HEK293 (cell line): ENCODE results near the gene EFHC1.

Source experiments
- CTCF ChIA-PET: fragments of 350-600 bp; formaldehyde crosslinking; extraction: SDS; loops from one replicate; lab custom pipeline; 2021; ENCODE audit warnings: antibody characterized with exemption; lab: Yijun Ruan, JAX
- POLR2A ChIA-PET: fragments of 300-600 bp; formaldehyde crosslinking; extraction: SDS; loops from one replicate; lab custom pipeline; 2020; ENCODE audit warnings: antibody characterized with exemption, inconsistent platforms; lab: Yijun Ruan, JAX
- H3K27ac ChIP-seq: fragments of 200-500 bp; sonication (Bioruptor generic); 2 replicates; pipeline ENCODE4 v1.5.1; 2014; ENCODE audit warnings: low read depth, low read length, control low read depth, inconsistent platforms; ENCODE audit errors: extremely low read depth
- H3K36me3 ChIP-seq, 2 experiments: fragments of 200-500 bp in 1 of 2; sonication (Bioruptor generic) in 1 of 2; 1 replicate in 1 of 2; 2 replicates in 1 of 2; pipeline ENCODE4 v1.5.1; 2014 to 2017; ENCODE audit warnings: inconsistent platforms in 2 of 2, low read length in 2 of 2; ENCODE audit not compliant: control insufficient read depth in 2 of 2, insufficient read depth in 1 of 2
- H3K4me1 ChIP-seq: fragments of 200-500 bp; sonication (Bioruptor generic); 2 replicates; pipeline ENCODE4 v1.5.1; 2014; ENCODE audit warnings: mild to moderate bottlenecking, low read length, inconsistent platforms; ENCODE audit not compliant: control insufficient read depth, insufficient read depth
- H3K4me3 ChIP-seq: 2 replicates; pipeline ENCODE4 v1.5.1; 2011; ENCODE audit warnings: low read depth, mild to moderate bottlenecking, control low read depth, low read length, moderate library complexity
- H3K9me3 ChIP-seq: fragments of 200-500 bp; sonication (Bioruptor generic); 2 replicates; pipeline ENCODE4 v1.5.1; 2014; ENCODE audit warnings: low read depth, low read length, inconsistent platforms; ENCODE audit not compliant: control insufficient read depth, insufficient read depth
- KLF10 ChIP-seq: fragments of 450-650 bp; IDR thresholded peaks from 2 replicates; pipeline ENCODE4 v1.5.1; 2018; ENCODE audit warnings: missing biosample characterization, mild to moderate bottlenecking, missing genetic modification characterization
- KLF8 ChIP-seq: fragments of 450-650 bp; formaldehyde crosslinking; IDR thresholded peaks from 2 replicates; pipeline ENCODE4 v1.5.1; 2016; ENCODE audit warnings: missing biosample characterization, missing genetic modification characterization
- OVOL3 ChIP-seq: fragments of 450-650 bp; formaldehyde crosslinking; IDR thresholded peaks from 2 replicates; pipeline ENCODE4 v1.5.1; 2016; ENCODE audit warnings: missing biosample characterization, missing genetic modification characterization
- PRDM1 ChIP-seq: fragments of 450-650 bp; formaldehyde crosslinking; IDR thresholded peaks from 2 replicates; pipeline ENCODE4; 2016; ENCODE audit warnings: missing biosample characterization, missing genetic modification characterization
- REPIN1 ChIP-seq: fragments of 450-650 bp; formaldehyde crosslinking; IDR thresholded peaks from 2 replicates; pipeline ENCODE4 v1.5.1; 2017; ENCODE audit warnings: missing biosample characterization, missing genetic modification characterization, low read depth
- SCRT2 ChIP-seq: fragments of 450-650 bp; formaldehyde crosslinking; IDR thresholded peaks from 2 replicates; pipeline ENCODE4 v1.5.1; 2016; ENCODE audit warnings: missing biosample characterization, missing genetic modification characterization
- ZBTB44 ChIP-seq: fragments of 450-650 bp; IDR thresholded peaks from 2 replicates; pipeline ENCODE4 v1.5.1; 2018; ENCODE audit warnings: missing biosample characterization, mild to moderate bottlenecking, missing genetic modification characterization
- ZBTB8A ChIP-seq: fragments of 450-650 bp; formaldehyde crosslinking; IDR thresholded peaks from 2 replicates; pipeline ENCODE4 v1.5.1; 2016; ENCODE audit warnings: missing biosample characterization, missing genetic modification characterization
- ZNF112 ChIP-seq: fragments of 450-650 bp; formaldehyde crosslinking; IDR thresholded peaks from 2 replicates; pipeline ENCODE4 v1.5.0; 2017; ENCODE audit warnings: missing biosample characterization, missing genetic modification characterization
- ZNF121 ChIP-seq: fragments of 450-650 bp; formaldehyde crosslinking; IDR thresholded peaks from 2 replicates; pipeline ENCODE4 v1.5.1; 2016; ENCODE audit warnings: missing biosample characterization, missing genetic modification characterization
- ZNF175 ChIP-seq: fragments of 450-650 bp; formaldehyde crosslinking; IDR thresholded peaks from 2 replicates; pipeline ENCODE4 v1.5.1; 2016; ENCODE audit warnings: missing biosample characterization, missing genetic modification characterization
- ZNF335 ChIP-seq: fragments of 450-650 bp; formaldehyde crosslinking; conservative IDR thresholded peaks from 2 replicates; pipeline ENCODE4 v1.5.1; 2016; ENCODE audit warnings: missing biosample characterization, missing genetic modification characterization
- ZNF350 ChIP-seq: fragments of 450-650 bp; formaldehyde crosslinking; IDR thresholded peaks from 2 replicates; pipeline ENCODE4 v1.5.0; 2017; ENCODE audit warnings: missing biosample characterization, mild to moderate bottlenecking, missing genetic modification characterization
- ZNF416 ChIP-seq: fragments of 450-650 bp; formaldehyde crosslinking; IDR thresholded peaks from 2 replicates; pipeline ENCODE4 v1.5.1; 2016; ENCODE audit warnings: missing biosample characterization, missing genetic modification characterization
- ZNF518A ChIP-seq: fragments of 450-650 bp; formaldehyde crosslinking; conservative IDR thresholded peaks from 2 replicates; pipeline ENCODE4 v1.5.1; 2016; ENCODE audit warnings: low read depth, missing biosample characterization, missing genetic modification characterization
- ZNF654 ChIP-seq: fragments of 450-650 bp; formaldehyde crosslinking; IDR thresholded peaks from 2 replicates; pipeline ENCODE4 v1.5.1; 2016; ENCODE audit warnings: low read depth, missing biosample characterization, missing genetic modification characterization
- ZNF670 ChIP-seq: fragments of 450-650 bp; formaldehyde crosslinking; IDR thresholded peaks from 2 replicates; pipeline ENCODE4 v1.5.1; 2016; ENCODE audit warnings: missing biosample characterization, missing genetic modification characterization, low read depth
- ZSCAN30 ChIP-seq: fragments of 450-650 bp; IDR thresholded peaks from 2 replicates; pipeline ENCODE4 v1.5.1; 2018; ENCODE audit warnings: missing biosample characterization, mild to moderate bottlenecking, missing genetic modification characterization, moderate library complexity
- TF ChIP-seq, protein P1 (sequence below): fragments of 450-650 bp; formaldehyde crosslinking; IDR thresholded peaks from 2 replicates; pipeline ENCODE4 v1.5.1; 2016; ENCODE audit warnings: missing biosample characterization, missing genetic modification characterization
- TF ChIP-seq, protein P2 (sequence below): fragments of 450-650 bp; formaldehyde crosslinking; IDR thresholded peaks from 2 replicates; pipeline ENCODE4 v1.5.1; 2016; ENCODE audit warnings: missing biosample characterization, missing genetic modification characterization
- TF ChIP-seq, protein P3 (sequence below): fragments of 450-650 bp; formaldehyde crosslinking; IDR thresholded peaks from 2 replicates; pipeline ENCODE4 v1.5.1; 2016; ENCODE audit warnings: missing biosample characterization, missing genetic modification characterization
- TF ChIP-seq, protein P4 (sequence below): fragments of 450-650 bp; formaldehyde crosslinking; IDR thresholded peaks from 2 replicates; pipeline ENCODE4 v1.5.1; 2016; ENCODE audit warnings: missing biosample characterization, missing genetic modification characterization

Gene EFHC1

DNA sequence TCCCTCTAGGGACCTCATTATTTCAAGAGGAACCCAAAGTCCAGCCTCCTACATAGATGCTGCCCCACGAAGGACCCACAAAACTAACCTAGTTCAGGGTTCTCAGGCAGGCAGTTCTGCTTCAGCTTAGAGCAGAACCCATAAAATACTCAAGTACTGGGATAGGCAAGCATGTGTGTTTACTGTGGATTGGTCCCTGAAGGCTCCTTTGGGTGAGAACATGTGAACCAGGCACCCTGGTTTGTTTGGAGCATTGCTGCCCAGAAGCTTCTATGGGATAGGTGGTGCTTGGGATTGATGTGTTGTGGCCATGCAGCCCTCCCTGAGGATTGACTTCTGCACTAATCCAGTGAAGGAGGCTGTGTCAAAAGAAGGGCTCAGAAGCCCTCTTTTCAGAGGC, 14.9 kb upstream of the EFHC1 start (continued):
- TF ChIP-seq KLF10 (tag by site-specific recombination) (no peak), ZBTB8A (tag by site-specific recombination) (no peak), ZNF175 (tag by site-specific recombination) (no peak), OVOL3 (no peak), ZNF112 (tag by site-specific recombination) (no peak), PRDM1 (tag by site-specific recombination) (no peak)

- no peak overlapping the region for H3K4me3 ChIP-seq
- H3K36me3 ChIP-seq = peaks cover 0 to 12% of the 10 kb centered on the region in 2 experiments; a peak in 1 of 3 replicates
- H3K27ac ChIP-seq = no peak overlapping the region
- no peaks in the 10 kb centered on the region for H3K4me1 ChIP-seq
- ChIA-PET CTCF (interaction anchor here (0.6 to 4.5 kb wide), 64 partner anchors 8 to 1078 kb away, joined by 3 to 68 read pairs (median 4); partner anchors contain the start of genes MCM3 and TMEM14A), POLR2A (interaction anchor here (0.6 to 1.2 kb wide), 6 partner anchors 12 to 658 kb away, joined by 3 to 5 read pairs (median 4); partner anchors contain the start of genes EFHC1, MCM3 and PAQR8)
- no peaks in the 10 kb centered on the region for H3K9me3 ChIP-seq
- TF ChIP-seq, protein P1, sequence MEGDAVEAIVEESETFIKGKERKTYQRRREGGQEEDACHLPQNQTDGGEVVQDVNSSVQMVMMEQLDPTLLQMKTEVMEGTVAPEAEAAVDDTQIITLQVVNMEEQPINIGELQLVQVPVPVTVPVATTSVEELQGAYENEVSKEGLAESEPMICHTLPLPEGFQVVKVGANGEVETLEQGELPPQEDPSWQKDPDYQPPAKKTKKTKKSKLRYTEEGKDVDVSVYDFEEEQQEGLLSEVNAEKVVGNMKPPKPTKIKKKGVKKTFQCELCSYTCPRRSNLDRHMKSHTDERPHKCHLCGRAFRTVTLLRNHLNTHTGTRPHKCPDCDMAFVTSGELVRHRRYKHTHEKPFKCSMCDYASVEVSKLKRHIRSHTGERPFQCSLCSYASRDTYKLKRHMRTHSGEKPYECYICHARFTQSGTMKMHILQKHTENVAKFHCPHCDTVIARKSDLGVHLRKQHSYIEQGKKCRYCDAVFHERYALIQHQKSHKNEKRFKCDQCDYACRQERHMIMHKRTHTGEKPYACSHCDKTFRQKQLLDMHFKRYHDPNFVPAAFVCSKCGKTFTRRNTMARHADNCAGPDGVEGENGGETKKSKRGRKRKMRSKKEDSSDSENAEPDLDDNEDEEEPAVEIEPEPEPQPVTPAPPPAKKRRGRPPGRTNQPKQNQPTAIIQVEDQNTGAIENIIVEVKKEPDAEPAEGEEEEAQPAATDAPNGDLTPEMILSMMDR (tag by site-specific recombination) = peak; percentile 64
- TF ChIP-seq KLF10 (tag by site-specific recombination) (no peak), ZNF654 (tag by site-specific recombination) (peak; percentile 48), ZBTB44 (tag by site-specific recombination) (no peak), KLF8 (no peak), ZNF670 (tag by site-specific recombination) (no peak), REPIN1 (no peak), SCRT2 (peak; percentile 40; the same call in 1 of the 2 replicates), ZNF416 (no peak), ZNF350 (tag by site-specific recombination) (no peak), ZNF518A (tag by site-specific recombination) (no peak), ZSCAN30 (tag by site-specific recombination) (no peak), ZNF121 (tag by site-specific recombination) (no peak), ZNF335 (tag by site-specific recombination) (peak; percentile 53; the same call in 1 of the 2 replicates)
- TF ChIP-seq, protein P2, sequence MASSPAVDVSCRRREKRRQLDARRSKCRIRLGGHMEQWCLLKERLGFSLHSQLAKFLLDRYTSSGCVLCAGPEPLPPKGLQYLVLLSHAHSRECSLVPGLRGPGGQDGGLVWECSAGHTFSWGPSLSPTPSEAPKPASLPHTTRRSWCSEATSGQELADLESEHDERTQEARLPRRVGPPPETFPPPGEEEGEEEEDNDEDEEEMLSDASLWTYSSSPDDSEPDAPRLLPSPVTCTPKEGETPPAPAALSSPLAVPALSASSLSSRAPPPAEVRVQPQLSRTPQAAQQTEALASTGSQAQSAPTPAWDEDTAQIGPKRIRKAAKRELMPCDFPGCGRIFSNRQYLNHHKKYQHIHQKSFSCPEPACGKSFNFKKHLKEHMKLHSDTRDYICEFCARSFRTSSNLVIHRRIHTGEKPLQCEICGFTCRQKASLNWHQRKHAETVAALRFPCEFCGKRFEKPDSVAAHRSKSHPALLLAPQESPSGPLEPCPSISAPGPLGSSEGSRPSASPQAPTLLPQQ (tag by site-specific recombination) = no peak
- TF ChIP-seq, protein P3, sequence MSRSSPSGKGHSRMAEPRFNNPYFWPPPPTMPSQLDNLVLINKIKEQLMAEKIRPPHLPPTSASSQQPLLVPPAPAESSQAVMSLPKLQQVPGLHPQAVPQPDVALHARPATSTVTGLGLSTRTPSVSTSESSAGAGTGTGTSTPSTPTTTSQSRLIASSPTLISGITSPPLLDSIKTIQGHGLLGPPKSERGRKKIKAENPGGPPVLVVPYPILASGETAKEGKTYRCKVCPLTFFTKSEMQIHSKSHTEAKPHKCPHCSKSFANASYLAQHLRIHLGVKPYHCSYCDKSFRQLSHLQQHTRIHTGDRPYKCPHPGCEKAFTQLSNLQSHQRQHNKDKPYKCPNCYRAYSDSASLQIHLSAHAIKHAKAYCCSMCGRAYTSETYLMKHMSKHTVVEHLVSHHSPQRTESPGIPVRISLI = peak; percentile 74; the same call in 1 of the 2 replicates
- TF ChIP-seq, protein P4, sequence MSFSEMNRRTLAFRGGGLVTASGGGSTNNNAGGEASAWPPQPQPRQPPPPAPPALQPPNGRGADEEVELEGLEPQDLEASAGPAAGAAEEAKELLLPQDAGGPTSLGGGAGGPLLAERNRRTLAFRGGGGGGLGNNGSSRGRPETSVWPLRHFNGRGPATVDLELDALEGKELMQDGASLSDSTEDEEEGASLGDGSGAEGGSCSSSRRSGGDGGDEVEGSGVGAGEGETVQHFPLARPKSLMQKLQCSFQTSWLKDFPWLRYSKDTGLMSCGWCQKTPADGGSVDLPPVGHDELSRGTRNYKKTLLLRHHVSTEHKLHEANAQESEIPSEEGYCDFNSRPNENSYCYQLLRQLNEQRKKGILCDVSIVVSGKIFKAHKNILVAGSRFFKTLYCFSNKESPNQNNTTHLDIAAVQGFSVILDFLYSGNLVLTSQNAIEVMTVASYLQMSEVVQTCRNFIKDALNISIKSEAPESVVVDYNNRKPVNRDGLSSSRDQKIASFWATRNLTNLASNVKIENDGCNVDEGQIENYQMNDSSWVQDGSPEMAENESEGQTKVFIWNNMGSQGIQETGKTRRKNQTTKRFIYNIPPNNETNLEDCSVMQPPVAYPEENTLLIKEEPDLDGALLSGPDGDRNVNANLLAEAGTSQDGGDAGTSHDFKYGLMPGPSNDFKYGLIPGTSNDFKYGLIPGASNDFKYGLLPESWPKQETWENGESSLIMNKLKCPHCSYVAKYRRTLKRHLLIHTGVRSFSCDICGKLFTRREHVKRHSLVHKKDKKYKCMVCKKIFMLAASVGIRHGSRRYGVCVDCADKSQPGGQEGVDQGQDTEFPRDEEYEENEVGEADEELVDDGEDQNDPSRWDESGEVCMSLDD (tag by site-specific recombination) = no peak
Measured at GRCh38 chr6:52407467-52407866, 12.7 kb upstream of the EFHC1 start.
